ENCODE results near the gene CCNA1.

CCNA1 gene

GRCh38 chr13:36454987-36455386 is 22.7 kb downstream of the CCNA1 start:
- DNase-seq = no peak

- DNase-seq = no peak
Measured at GRCh38 chr13:36456577-36456976, 24.3 kb downstream of the CCNA1 start.

GRCh38 chr13:36461506-36461905 is 29.2 kb downstream of the CCNA1 start:
- no peak for DNase-seq

GRCh38 chr13:36475468-36475867 is 43.2 kb downstream of the CCNA1 start:
- DNase-seq = no peak

GRCh38 chr13:36476661-36477060 is 44.4 kb downstream of the CCNA1 start:
- DNase-seq = no peak

- DNase-seq = no peak
Measured at GRCh38 chr13:36480726-36481427, 48.6 kb downstream of the CCNA1 start.

GRCh38 chr13:36490055-36490454 is 57.8 kb downstream of the CCNA1 start:
- no peak for DNase-seq
